NCI-H1694 treated with DMSO at 0.1 percent for 48 hours (cell line): Measurements from ENCODE around the gene NIPSNAP2.
A peak's percentile ranks its signal among the peaks of the same experiment; 100 is the strongest.
"Not testable (repeated sequence)": the region's sequence is repeated elsewhere in the genome, so short reads cannot be mapped to it uniquely, and the experiment has no call there.

ENCODE experiments used
- DNase-seq: peaks from one replicate; lab custom pipeline; 2025; lab: John Stamatoyannopoulos, UW

NIPSNAP2 gene

DNA sequence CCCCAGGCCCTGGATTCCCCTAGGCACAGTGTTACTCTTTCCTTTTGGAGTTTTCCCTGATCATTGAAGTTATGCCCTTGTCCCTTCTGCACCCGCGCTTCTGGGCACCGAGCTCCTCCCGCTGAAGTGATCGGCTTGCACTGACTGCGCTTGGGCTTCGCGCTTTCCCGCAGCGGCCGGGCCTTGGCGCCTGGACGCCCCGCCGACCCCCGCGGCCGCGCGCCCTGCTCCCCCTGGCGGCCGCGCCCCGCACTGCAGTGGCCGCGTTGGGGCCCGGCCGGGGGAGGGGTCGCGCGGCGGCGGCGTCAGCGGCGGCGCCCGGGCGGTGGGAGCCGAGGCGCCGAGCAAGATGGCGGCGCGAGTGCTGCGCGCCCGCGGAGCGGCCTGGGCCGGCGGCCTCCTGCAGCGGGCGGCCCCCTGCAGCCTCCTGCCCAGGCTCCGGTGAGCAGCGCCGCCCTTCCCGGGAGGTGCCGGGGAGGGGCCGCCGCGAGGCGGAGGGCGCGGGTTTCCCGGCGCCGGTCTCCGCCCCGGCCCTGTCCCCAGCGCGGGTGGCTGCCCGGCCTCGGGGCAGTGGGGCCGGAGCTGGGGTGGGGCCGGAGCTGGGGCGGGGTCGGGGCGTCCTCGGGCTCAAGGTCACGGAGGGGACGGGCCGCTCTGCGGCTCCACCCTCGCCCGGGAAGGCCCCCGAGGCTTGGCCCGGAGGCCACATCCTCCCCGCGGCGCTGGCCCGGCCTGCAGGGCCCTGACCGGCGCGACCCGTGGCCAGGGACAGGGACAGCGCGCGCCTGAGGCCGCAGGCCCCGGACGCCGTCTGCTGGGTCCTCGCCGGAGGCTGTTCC is at the start of gene NIPSNAP2:
Gene NIPSNAP2, plus strand, starts transcription at position 325 of the 839 bp plus-strand sequence. Its CDS starts 25 bp downstream, at position 350.
- peak; percentile 36 for DNase-seq

DNA sequence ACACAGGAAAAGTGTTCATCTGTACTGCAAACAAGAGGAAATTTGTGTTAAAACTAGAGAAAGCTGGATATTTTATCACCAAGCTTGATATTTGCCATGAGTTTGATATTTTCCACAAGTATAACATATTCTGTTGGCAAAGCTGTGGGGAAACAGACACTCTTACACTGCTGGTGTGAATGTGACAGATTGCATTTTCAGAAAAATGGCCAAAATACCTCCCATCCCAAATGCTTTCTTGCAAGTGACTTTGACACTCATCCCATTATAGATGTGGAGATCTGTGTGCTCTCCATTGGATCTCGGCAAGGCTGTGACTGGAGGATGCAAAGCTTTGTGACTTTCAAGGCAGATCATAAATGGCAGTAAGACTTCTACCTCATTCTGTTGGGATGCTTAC is 46.6 kb upstream of the NIPSNAP2 start:
- no peak for DNase-seq

- no peak for DNase-seq
Observed at GRCh38 chr7:55928006-55928767, 36.2 kb upstream of the NIPSNAP2 start.

GRCh38 chr7:55931421-55932151 is 32.8 kb upstream of the NIPSNAP2 start:
- DNase-seq: no peak

DNA sequence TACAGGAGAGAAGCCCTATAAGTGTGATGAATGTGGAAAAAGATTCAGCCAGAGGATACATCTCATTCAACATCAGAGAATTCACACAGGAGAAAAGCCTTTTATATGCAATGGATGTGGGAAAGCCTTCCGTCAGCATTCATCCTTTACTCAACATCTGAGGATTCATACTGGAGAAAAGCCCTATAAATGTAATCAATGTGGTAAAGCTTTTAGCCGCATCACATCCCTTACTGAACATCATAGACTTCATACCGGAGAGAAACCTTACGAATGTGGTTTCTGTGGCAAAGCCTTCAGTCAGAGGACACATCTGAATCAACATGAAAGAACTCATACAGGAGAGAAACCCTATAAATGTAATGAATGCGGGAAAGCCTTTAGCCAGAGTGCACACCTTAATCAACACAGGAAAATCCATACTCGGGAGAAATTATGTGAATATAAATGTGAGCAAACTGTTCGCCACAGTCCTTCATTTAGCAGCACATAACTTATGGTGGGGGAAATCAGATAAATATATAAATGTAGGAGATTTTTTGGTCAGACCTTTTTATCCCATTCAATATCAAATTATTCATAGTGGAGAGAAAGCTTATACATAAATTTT is 24.8 kb upstream of the NIPSNAP2 start:
- DNase-seq: no peak

DNA sequence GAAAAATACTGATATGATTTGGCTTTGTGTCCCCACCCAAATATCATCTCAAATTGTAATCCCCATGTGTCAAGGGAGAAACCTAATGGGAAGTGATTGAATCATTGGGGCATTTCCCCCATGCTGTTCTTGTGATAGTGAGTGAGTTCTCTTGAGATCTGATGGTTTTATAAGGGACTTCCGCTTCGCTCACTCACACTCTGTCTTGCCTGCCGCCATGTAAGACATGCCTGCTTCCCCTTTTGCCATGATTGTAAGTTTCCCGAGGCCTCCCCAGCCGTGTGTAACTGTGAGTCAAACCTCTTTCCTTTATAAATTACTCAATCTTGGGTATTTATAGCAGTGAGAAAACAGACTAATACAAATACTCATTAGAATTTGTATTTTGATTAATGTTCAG is 17.8 kb upstream of the NIPSNAP2 start:
- no peak for DNase-seq

- peak; percentile 85 for DNase-seq
Observed at GRCh38 chr7:55951637-55952351, 12.6 kb upstream of the NIPSNAP2 start, which contains the start of gene MRPS17. MRPS17 (plus strand) TSS chr7:55951877; CDS start chr7:55953196, 1,319 bp downstream.

- not testable (repeated sequence) for DNase-seq
Observed at GRCh38 chr7:55952352-55952671, 12.1 kb upstream of the NIPSNAP2 start.

DNA sequence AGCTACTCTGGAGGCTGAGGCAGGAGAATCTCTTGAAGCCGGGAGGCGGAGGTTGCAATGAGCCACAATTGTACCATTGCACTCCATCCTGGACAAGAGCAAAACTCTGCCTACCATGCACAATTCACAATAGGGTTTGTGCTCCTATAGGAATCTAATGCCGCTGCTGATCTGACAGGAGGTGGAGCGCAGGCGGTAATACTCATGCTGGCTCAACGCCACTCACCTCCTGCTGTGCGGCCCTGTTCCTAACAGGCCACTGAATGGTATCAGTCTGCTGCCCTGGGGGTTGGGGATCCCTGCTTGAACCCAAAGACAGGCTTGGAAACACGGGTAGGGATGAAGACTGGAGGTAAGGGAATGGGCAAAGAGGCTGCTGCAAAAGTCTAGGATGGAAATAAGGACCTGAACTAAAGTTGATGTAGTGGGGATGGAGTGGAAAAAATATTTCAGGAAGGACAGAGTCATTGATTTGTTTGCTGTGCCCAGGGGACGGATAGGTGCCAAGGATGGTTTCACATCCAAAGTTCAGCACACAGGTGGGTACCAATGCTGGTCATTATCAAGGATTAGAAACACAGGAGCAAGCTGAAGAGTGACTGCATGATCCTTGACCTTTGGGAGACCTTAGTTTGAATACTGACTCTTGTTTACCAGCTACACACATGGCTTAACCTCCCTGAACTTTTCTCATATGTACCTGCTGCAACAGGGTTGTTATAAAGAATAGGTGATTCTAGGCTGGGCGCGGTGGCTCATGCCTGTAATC is 10.5 kb upstream of the NIPSNAP2 start:
- DNase-seq: no peak

DNA sequence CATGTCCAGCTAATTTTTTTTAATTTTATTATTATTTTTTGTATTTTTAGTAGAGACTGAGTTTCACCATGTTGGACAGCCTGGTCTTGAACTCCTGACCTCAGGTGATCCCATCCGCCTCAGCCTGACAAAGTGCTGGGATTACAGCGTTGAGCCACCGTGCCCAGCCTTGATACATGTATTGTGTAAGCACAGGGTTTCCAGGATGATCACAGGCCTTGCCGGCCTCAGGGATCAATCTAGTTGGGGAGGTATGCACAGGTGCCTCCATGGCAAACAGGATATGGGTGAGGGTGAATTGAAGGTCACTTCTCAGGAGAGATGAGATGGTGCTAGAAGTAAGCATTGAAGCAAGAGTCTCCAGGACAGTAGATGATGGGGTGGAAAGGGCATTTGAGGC is 7.2 kb upstream of the NIPSNAP2 start:
- DNase-seq: no peak

- no peak for DNase-seq
Observed at GRCh38 chr7:55962014-55962413, 2.4 kb upstream of the NIPSNAP2 start.

- no peak for DNase-seq
Observed at GRCh38 chr7:55963584-55964168, 709 bp upstream of the NIPSNAP2 start.

DNA sequence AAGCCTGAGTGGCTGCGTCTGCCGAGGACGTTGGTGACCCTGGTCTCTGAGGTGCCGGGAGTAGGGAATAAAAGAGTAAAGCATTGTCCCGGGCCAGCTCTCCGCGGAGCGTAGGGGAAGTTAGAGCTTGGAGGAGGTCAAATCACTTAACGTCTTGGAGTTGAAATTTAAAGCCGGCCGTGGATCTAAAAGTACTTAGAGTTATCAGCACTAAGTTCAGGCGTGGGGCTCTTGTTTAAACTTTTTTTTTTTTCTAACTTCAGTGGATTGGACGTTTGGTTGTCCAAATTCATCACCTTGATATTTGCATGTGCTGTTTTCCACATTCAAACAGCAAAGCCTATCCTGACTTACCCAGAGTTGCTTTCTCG is 700 bp downstream of the NIPSNAP2 start:
- DNase-seq: no peak

DNA sequence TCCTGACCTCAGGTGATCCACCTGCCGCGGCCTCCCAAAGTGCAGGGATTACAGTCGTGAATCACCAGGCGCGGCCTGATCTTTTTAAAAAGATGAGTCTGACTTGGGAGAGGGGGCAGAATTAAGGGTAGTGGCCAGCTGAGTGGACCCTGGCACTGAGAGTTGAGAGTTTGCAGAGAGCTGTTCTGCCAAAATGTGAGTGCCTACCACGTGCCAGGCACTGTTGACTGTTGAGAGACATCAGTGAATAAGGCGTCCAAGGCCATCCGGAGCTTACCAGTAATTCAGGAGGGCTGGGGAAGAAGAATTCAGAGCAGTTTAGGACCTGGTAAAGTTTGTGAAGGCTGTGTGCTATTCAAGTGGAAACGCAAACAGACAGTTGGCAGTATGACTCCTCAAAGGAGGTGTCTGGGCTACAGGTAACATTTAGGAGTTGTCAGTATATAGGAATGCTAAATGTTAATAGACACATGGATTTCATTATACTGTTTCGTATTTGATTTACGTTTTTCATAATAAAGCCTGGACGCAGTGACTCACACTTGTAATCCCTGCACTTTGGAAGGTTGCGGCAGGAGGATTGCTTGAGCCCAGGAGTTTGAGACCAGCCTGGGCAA is 1.5 kb downstream of the NIPSNAP2 start:
- DNase-seq: no peak

GRCh38 chr7:55966851-55967250 is 2.5 kb downstream of the NIPSNAP2 start:
- no peak for DNase-seq

- no peak for DNase-seq
Observed at GRCh38 chr7:55969391-55969790, 5.0 kb downstream of the NIPSNAP2 start.

GRCh38 chr7:55970561-55970960 is 6.2 kb downstream of the NIPSNAP2 start:
- no peak for DNase-seq

GRCh38 chr7:55970978-55971377 is 6.6 kb downstream of the NIPSNAP2 start:
- no peak for DNase-seq

GRCh38 chr7:55973747-55974250 is 9.4 kb downstream of the NIPSNAP2 start:
- no peak for DNase-seq
